ENCODE measurements around the gene ROCK2. TPM values are rescaled to one million over a fixed set of nuclear protein-coding genes. Genes with fewer than 3 reads are reported as not detected.

ROCK2 gene
- total and polyA plus RNA-seq, 2 of the 13 experiments (the other 11 are each of a cell fraction or from before 2014, with no cell fraction given), result 38.1 to 119 TPM

- TF ChIP-seq EP300 (IDR thresholded peaks at IDR 0.05; ENCODE audit: low read depth in 2 of 2, low read length in 2 of 2) (no peak), EP300 (CRISPR knock-in tag; IDR thresholded peaks at IDR 0.05; ENCODE audit: borderline replicate concordance) (peak; percentile 39; the same call in 1 of the 2 replicates), ZNF18 (CRISPR knock-in tag; IDR thresholded peaks at IDR 0.05; ENCODE audit: insufficient replicate concordance) (no peak), ZNF614 (CRISPR knock-in tag; IDR thresholded peaks at IDR 0.05; ENCODE audit: borderline replicate concordance) (0 out of 2 replicates have a peak, but pooled peaks have one; percentile 21), ZNF276 (CRISPR knock-in tag; IDR thresholded peaks at IDR 0.05; ENCODE audit: low read depth) (no peak), HNF1B (CRISPR knock-in tag; IDR thresholded peaks at IDR 0.05) (no peak), ZNF577 (CRISPR knock-in tag; IDR thresholded peaks at IDR 0.05; ENCODE audit: borderline replicate concordance, low read depth) (no peak), KMT2B (CRISPR knock-in tag; IDR thresholded peaks at IDR 0.05) (no peak), EZH2 (conservative IDR thresholded peaks at IDR 0.05; ENCODE audit: low read depth, low read length) (no peak), ZNF274 (CRISPR knock-in tag; IDR thresholded peaks at IDR 0.05) (no peak), LCORL (IDR thresholded peaks at IDR 0.05) (no peak), LCORL (CRISPR knock-in tag; IDR thresholded peaks at IDR 0.05) (no peak), TCF7L2 (IDR thresholded peaks at IDR 0.05; ENCODE audit: low read depth, low read length) (no peak), CAMTA2 (CRISPR knock-in tag; IDR thresholded peaks at IDR 0.05; ENCODE audit: borderline replicate concordance) (no peak), CC2D1A (CRISPR knock-in tag; IDR thresholded peaks at IDR 0.05) (no peak), NCOA2 (CRISPR knock-in tag; IDR thresholded peaks at IDR 0.05) (0 out of 2 replicates have a peak, but pooled peaks have one; percentile 18), ZKSCAN8 (CRISPR knock-in tag; IDR thresholded peaks at IDR 0.05; ENCODE audit: borderline replicate concordance) (0 out of 2 replicates have a peak, but pooled peaks have one; percentile 23), NFATC3 (CRISPR knock-in tag; IDR thresholded peaks at IDR 0.05) (no peak), ASH2L (IDR thresholded peaks at IDR 0.05; ENCODE audit: insufficient read length, low read depth, low read length) (no peak), SATB2 (CRISPR knock-in tag; IDR thresholded peaks at IDR 0.05) (no peak), CSRNP2 (CRISPR knock-in tag; conservative IDR thresholded peaks at IDR 0.05; ENCODE audit: low read depth) (no peak), SMARCC2 (IDR thresholded peaks at IDR 0.05) (no peak), ZNF775 (CRISPR knock-in tag; IDR thresholded peaks at IDR 0.05; ENCODE audit: borderline replicate concordance) (no peak), ZBTB38 (CRISPR knock-in tag; IDR thresholded peaks at IDR 0.05) (no peak)
Observed at GRCh38 chr2:11239666-11240462, 104.6 kb downstream of the ROCK2 start (continued).

Measured in HepG2 (cell line).